Activated naive CD4-positive, alpha-beta T cell treated with anti-CD3 and anti-CD28 coated beads, Interleukin-2, amount 10 ng/mL, durations not matched to agents 7 days and 5 days (primary cell): Measurements from ENCODE around the gene CENPA.
"Not testable (repeated sequence)": the region's sequence is repeated elsewhere in the genome, so short reads cannot be mapped to it uniquely, and the experiment has no call there.

Experiments used
- CTCF ChIA-PET: fragments of 350-600 bp; sonication (Branson Sonifier 250); formaldehyde crosslinking; loops from one replicate; lab custom pipeline; 2021; ENCODE audit warnings: antibody characterized with exemption; lab: Charles Lee
- DNase-seq: peaks from one replicate; pipeline ENCODE4 v3.0.0-alpha.2; 2020
- H3K27ac Mint-ChIP-seq: one replicate; pipeline ENCODE4 v1.8.0; 2021; ENCODE audit warnings: mild to moderate bottlenecking, moderate library complexity, mixed read lengths
- H3K27me3 Mint-ChIP-seq: one replicate; pipeline ENCODE4 v1.8.0; 2021; ENCODE audit warnings: mild to moderate bottlenecking, mixed read lengths
- H3K36me3 Mint-ChIP-seq: one replicate; pipeline ENCODE4 v1.8.0; 2021; ENCODE audit warnings: mixed read lengths
- H3K4me1 Mint-ChIP-seq: one replicate; pipeline ENCODE4 v1.8.0; 2021; ENCODE audit warnings: mixed read lengths
- H3K4me3 Mint-ChIP-seq: one replicate; pipeline ENCODE4 v1.8.0; 2021; ENCODE audit warnings: mild to moderate bottlenecking, moderate library complexity, mixed read lengths
- H3K9me3 Mint-ChIP-seq: one replicate; pipeline ENCODE4 v1.8.0; 2021; ENCODE audit warnings: mixed read lengths

CENPA gene

GRCh38 chr2:26786207-26787028 lies 562 bp downstream of the CENPA start:
- Mint-ChIP-seq H3K4me3 (peak overlapping the region; percentile 86), H3K27me3 (no peaks in the 10 kb centered on the region), H3K9me3 (peaks cover 3% of the 10 kb centered on the region), H3K36me3 (peaks cover 37% of the 10 kb centered on the region), H3K4me1 (peaks cover 48% of the 10 kb centered on the region), H3K27ac (peak overlapping the region; percentile 80)
- CTCF ChIA-PET, result interaction anchor here (1.2 kb wide), 1 partner anchor 15 kb away, joined by 3 read pairs; no protein-coding TSS in a partner anchor
- DNase-seq, result peak; percentile 57

GRCh38 chr2:26792720-26793119 lies 6.9 kb downstream of the CENPA start:
- DNase-seq, result no peak
- no peaks in the 10 kb centered on the region for H3K27me3 Mint-ChIP-seq
- no peak overlapping the region for H3K4me3 Mint-ChIP-seq
- peaks cover 28% of the 10 kb centered on the region for H3K4me1 Mint-ChIP-seq
- H3K9me3 Mint-ChIP-seq, result peaks cover 3% of the 10 kb centered on the region
- CTCF ChIA-PET, result no interaction called here
- peaks cover 72% of the 10 kb centered on the region for H3K36me3 Mint-ChIP-seq
- H3K27ac Mint-ChIP-seq, result peak overlapping the region; percentile 16

DNA sequence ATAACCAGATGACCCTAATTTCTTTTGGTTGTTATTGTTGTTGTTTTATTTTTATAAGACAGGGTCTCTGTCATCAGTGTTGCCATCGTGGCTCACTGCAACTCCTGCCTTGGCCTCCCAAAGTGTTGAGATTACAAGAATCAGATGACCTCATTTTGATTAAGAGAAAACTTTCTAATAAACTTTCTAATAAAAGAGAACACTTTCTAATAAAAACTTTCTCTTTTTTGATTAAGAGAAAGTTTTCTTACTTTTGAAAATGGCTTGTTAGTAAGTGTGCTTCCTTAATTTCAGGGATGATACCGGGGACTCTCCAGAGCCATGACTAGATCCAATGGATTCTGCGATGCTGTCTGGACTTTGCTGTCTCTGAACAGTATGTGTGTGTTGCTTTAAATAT lies 7.7 kb downstream of the CENPA start:
- Mint-ChIP-seq H3K27ac (no peak overlapping the region), H3K4me1 (peaks cover 20% of the 10 kb centered on the region), H3K4me3 (no peak overlapping the region), H3K36me3 (peaks cover 69% of the 10 kb centered on the region), H3K9me3 (peaks cover 3% of the 10 kb centered on the region), H3K27me3 (no peaks in the 10 kb centered on the region)
- DNase-seq, result no peak
- CTCF ChIA-PET, result no interaction called here

DNA sequence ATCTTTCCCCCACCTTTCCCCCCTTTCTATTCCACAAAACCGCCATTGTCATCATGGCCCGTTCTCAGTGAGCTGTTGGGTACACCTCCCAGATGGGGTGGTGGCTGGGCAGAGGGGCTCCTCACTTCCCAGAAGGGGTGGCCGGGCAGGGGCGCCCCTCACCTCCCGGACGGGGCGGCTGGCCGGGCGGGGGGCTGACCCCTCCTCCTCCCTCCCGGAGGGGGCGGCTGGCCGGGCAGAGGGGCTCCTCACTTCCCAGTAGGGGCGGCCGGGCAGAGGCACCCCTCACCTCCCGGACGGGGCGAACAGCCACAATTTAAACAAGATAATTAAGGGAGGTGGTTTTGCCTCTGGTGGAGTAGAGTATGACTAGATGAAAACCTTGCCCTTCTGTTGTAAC lies 9.3 kb downstream of the CENPA start:
- H3K4me3 Mint-ChIP-seq, CTCF ChIA-PET, H3K4me1 Mint-ChIP-seq, DNase-seq, H3K27me3 Mint-ChIP-seq, H3K9me3 Mint-ChIP-seq, H3K27ac Mint-ChIP-seq: not testable (repeated sequence)
- H3K36me3 Mint-ChIP-seq, result peaks cover 61% of the 10 kb centered on the region

GRCh38 chr2:26801328-26801727 lies 15.5 kb downstream of the CENPA start:
- peaks cover 38% of the 10 kb centered on the region for H3K36me3 Mint-ChIP-seq
- CTCF ChIA-PET, result no interaction called here
- H3K27ac Mint-ChIP-seq, result no peak overlapping the region
- DNase-seq, result no peak
- no peaks in the 10 kb centered on the region for H3K9me3 Mint-ChIP-seq
- no peaks in the 10 kb centered on the region for H3K27me3 Mint-ChIP-seq
- H3K4me3 Mint-ChIP-seq, result no peak overlapping the region
- no peaks in the 10 kb centered on the region for H3K4me1 Mint-ChIP-seq

- H3K27ac Mint-ChIP-seq, result no peak overlapping the region
- H3K4me1 Mint-ChIP-seq, result no peaks in the 10 kb centered on the region
- H3K27me3 Mint-ChIP-seq, result no peaks in the 10 kb centered on the region
- no peak overlapping the region for H3K4me3 Mint-ChIP-seq
- CTCF ChIA-PET, result no interaction called here
- DNase-seq, result no peak
- H3K36me3 Mint-ChIP-seq, result peaks cover 34% of the 10 kb centered on the region
- no peaks in the 10 kb centered on the region for H3K9me3 Mint-ChIP-seq
Observed at GRCh38 chr2:26801796-26802195, 15.9 kb downstream of the CENPA start.

GRCh38 chr2:26805241-26805676 lies 19.4 kb downstream of the CENPA start:
- DNase-seq, result no peak
- Mint-ChIP-seq H3K27ac (no peak overlapping the region), H3K4me3 (no peak overlapping the region), H3K9me3 (no peaks in the 10 kb centered on the region), H3K27me3 (no peaks in the 10 kb centered on the region), H3K4me1 (peaks cover 8% of the 10 kb centered on the region), H3K36me3 (peaks cover 13% of the 10 kb centered on the region)
- CTCF ChIA-PET, result interaction anchor here (0.5 kb wide), 1 partner anchor 1378 kb away, joined by 3 read pairs; no protein-coding TSS in a partner anchor

GRCh38 chr2:26807788-26808460 lies 22.1 kb downstream of the CENPA start:
- CTCF ChIA-PET, result no interaction called here
- no peak for DNase-seq
- Mint-ChIP-seq H3K36me3 (no peaks in the 10 kb centered on the region), H3K27me3 (peaks cover 7% of the 10 kb centered on the region), H3K4me1 (peaks cover 11% of the 10 kb centered on the region), H3K27ac (no peak overlapping the region), H3K9me3 (no peaks in the 10 kb centered on the region), H3K4me3 (no peak overlapping the region)

DNA sequence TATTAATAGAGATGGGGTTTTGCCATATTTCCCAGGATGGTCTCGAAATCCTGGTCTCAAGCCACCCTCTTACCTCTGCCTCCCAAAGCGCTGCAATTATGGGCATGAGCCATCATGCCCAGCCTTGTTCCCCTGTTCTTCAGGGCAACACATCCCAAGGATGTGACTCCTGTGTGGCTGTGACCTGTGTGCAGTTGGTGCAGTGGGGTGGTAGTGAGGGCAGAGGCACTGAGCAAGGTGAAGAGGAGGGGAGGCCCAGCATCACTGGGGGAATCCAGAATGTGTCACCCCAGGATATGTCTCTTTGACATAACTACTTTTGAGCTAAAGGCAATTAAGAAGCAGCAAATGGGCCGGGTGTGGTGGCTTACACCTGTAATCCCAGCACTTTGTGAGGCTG lies 23.4 kb downstream of the CENPA start:
- Mint-ChIP-seq H3K27me3 (peaks cover 7% of the 10 kb centered on the region), H3K4me1 (peaks cover 11% of the 10 kb centered on the region), H3K9me3 (no peaks in the 10 kb centered on the region), H3K27ac (no peak overlapping the region), H3K4me3 (no peak overlapping the region), H3K36me3 (no peaks in the 10 kb centered on the region)
- CTCF ChIA-PET, result interaction anchor here (1.0 kb wide), 1 partner anchor 208 kb away, joined by 3 read pairs; no protein-coding TSS in a partner anchor
- no peak for DNase-seq

- no peak overlapping the region for H3K27ac Mint-ChIP-seq
Observed at GRCh38 chr2:26809876-26810577, 24.2 kb downstream of the CENPA start.

DNA sequence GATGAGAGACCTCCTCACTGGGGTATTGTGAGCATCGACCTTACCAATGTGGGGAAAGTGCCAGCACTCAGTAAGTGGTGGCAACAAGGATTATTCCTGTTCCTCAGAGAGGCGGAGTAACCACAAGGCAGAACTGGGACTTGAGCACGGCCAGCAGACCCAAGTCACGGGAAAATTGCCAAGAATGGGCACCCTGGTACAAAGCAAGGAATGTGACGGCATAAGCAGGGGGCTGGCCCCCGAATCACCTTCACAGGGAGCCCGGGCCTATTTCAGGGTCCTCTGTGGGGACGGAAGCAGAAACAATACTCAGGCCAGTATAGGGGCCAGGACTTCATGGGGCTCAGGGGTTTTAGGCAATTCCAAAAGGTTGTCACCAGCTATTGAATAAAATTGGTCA lies 25.4 kb downstream of the CENPA start:
- Mint-ChIP-seq H3K27ac (no peak overlapping the region), H3K36me3 (no peaks in the 10 kb centered on the region), H3K9me3 (no peaks in the 10 kb centered on the region), H3K4me3 (no peak overlapping the region), H3K27me3 (peaks cover 14% of the 10 kb centered on the region), H3K4me1 (peaks cover 11% of the 10 kb centered on the region)
- CTCF ChIA-PET, result no interaction called here
- DNase-seq, result no peak

More at GRCh38 chr2:26809876-26810577, 24.2 kb downstream of the CENPA start:
- Mint-ChIP-seq H3K27me3 (peaks cover 8% of the 10 kb centered on the region), H3K36me3 (no peaks in the 10 kb centered on the region), H3K9me3 (no peaks in the 10 kb centered on the region), H3K4me1 (peaks cover 11% of the 10 kb centered on the region), H3K4me3 (no peak overlapping the region)
- no peak for DNase-seq
- CTCF ChIA-PET, result interaction anchor here (1.0 kb wide), 1 partner anchor 207 kb away, joined by 3 read pairs; no protein-coding TSS in a partner anchor

DNA sequence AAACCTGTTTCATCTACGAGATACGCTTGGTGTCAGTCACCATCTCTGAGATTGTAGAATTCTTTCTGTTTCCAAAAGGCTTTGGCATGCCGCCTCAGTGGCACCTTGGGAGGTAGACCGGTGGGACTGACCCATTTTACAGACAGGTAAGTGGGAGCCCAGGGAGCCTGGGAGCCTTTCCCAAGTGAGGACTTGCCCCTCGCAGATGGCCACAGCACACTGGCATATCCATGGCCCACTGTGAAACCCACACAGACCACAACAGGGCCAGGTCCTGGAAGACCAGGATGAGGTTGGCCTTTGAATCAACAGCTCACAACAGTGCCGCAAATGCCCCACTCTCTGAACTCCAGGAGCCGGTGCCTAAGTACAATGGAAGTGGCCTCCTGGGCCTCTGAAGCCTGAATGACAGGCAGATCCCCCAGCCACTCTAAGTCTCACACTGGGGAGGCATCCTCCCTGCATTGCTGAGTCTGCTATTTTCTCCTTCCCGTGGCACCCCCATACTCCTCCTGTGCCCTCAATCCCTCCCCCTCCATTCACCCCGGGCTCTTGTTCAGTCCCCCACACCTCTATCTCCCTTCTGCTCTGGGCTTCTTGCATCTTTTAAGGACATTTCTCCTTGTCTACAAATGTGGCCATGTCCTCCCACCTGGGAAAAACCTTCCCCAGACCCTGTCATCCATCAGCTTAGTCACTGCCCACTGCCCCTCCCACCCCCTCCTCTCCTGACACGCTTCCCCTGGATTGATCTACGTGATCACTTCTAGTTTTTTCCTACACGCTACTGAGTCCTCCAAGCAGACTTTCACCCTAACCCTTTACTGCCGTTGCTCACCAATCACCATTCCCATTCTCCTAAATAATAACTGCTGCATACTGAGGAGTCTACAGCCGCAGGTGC lies 26.2 kb downstream of the CENPA start:
- CTCF ChIA-PET, result no interaction called here
- H3K27me3 Mint-ChIP-seq, result peaks cover 16% of the 10 kb centered on the region
- no peaks in the 10 kb centered on the region for H3K9me3 Mint-ChIP-seq
- no peak overlapping the region for H3K27ac Mint-ChIP-seq
- DNase-seq, result no peak
- no peak overlapping the region for H3K4me3 Mint-ChIP-seq
- H3K36me3 Mint-ChIP-seq, result no peaks in the 10 kb centered on the region
- H3K4me1 Mint-ChIP-seq, result peaks cover 11% of the 10 kb centered on the region

DNA sequence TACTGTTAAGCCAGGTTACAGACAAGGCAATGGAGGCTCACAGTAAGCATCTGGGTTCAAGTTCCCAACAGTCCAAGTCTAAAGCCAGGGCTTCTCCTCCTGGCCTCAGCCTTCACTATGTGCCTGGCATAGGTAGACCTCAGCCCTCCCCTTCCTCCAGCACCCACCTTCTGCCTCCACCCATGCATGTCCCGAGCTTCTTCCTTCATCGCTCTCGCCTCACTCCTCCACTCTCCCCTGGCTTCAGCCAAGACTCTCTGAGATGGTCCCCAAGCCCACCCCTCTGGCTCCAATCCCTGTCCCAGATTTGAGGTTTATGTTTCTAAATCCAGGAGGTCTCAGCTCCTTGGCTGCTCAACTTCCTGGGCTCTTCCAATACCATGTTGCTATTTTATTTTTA lies 26.9 kb downstream of the CENPA start:
- Mint-ChIP-seq H3K4me3 (no peak overlapping the region), H3K4me1 (peaks cover 11% of the 10 kb centered on the region), H3K27me3 (peaks cover 16% of the 10 kb centered on the region), H3K27ac (no peak overlapping the region), H3K9me3 (no peaks in the 10 kb centered on the region), H3K36me3 (no peaks in the 10 kb centered on the region)
- no peak for DNase-seq
- CTCF ChIA-PET, result no interaction called here
